ENCODE results near the gene PACRG. TPM values are rescaled to one million over a fixed set of nuclear protein-coding genes. Genes with fewer than 3 reads are reported as not detected.

The PACRG gene
- total and polyA plus RNA-seq, 8 donors, result 1.5 to 6.8 (median 4.6) TPM

GRCh38 chr6:163198396-163198795 is 470.6 kb downstream of the PACRG start:
- Histone ChIP-seq H3K27ac (no peak overlapping the region), H3K4me1 (no peaks in the 10 kb centered on the region), H3K27me3 (no peaks in the 10 kb centered on the region), H3K9me3 (no peaks in the 10 kb centered on the region), H3K4me3 (no peak overlapping the region), H3K36me3 (no peaks in the 10 kb centered on the region)
- TF ChIP-seq CTCF (IDR thresholded peaks at IDR 0.05), result no peak
- DNase-seq (no peak), ATAC-seq (no peak)
- intact Hi-C loops (cut with DNase I), result no loop called here

- DNase-seq (no peak), ATAC-seq (no peak)
- TF ChIP-seq CTCF (IDR thresholded peaks at IDR 0.05), result no peak
- Histone ChIP-seq H3K4me3 (no peak overlapping the region), H3K27ac (no peak overlapping the region), H3K36me3 (no peaks in the 10 kb centered on the region), H3K4me1 (no peaks in the 10 kb centered on the region), H3K27me3 (no peaks in the 10 kb centered on the region), H3K9me3 (no peaks in the 10 kb centered on the region)
- intact Hi-C loops (cut with DNase I), result no loop called here
Observed at GRCh38 chr6:163199371-163199770, 471.6 kb downstream of the PACRG start.

- Histone ChIP-seq H3K9me3 (no peaks in the 10 kb centered on the region), H3K4me3 (no peak overlapping the region), H3K27ac (no peak overlapping the region), H3K36me3 (no peaks in the 10 kb centered on the region), H3K27me3 (no peaks in the 10 kb centered on the region), H3K4me1 (no peaks in the 10 kb centered on the region)
- TF ChIP-seq CTCF (IDR thresholded peaks at IDR 0.05), result no peak
- intact Hi-C loops (cut with DNase I), result no loop called here
- ATAC-seq, result no peak
- no peak for DNase-seq
Observed at GRCh38 chr6:163200289-163200688, 472.5 kb downstream of the PACRG start.

GRCh38 chr6:163200694-163201093 is 472.9 kb downstream of the PACRG start:
- no peaks in the 10 kb centered on the region for H3K4me1 ChIP-seq
- ATAC-seq (no peak), DNase-seq (no peak)
- H3K4me3 ChIP-seq, result no peak overlapping the region
- no peaks in the 10 kb centered on the region for H3K9me3 ChIP-seq
- intact Hi-C loops (cut with DNase I), result no loop called here
- H3K27me3 ChIP-seq, result no peaks in the 10 kb centered on the region
- no peak overlapping the region for H3K27ac ChIP-seq
- no peaks in the 10 kb centered on the region for H3K36me3 ChIP-seq
- no peak for TF ChIP-seq CTCF (IDR thresholded peaks at IDR 0.05)

GRCh38 chr6:163201855-163202254 is 474.1 kb downstream of the PACRG start:
- no peak for TF ChIP-seq CTCF (IDR thresholded peaks at IDR 0.05)
- ATAC-seq (no peak), DNase-seq (no peak)
- H3K4me1 ChIP-seq, result no peaks in the 10 kb centered on the region
- H3K36me3 ChIP-seq, result no peaks in the 10 kb centered on the region
- intact Hi-C loops (cut with DNase I), result no loop called here
- no peak overlapping the region for H3K4me3 ChIP-seq
- H3K27me3 ChIP-seq, result no peaks in the 10 kb centered on the region
- peaks cover 0 to 3% of the 10 kb centered on the region in 2 donors for H3K9me3 ChIP-seq
- H3K27ac ChIP-seq, result no peak overlapping the region

Data from left lung (tissue), 10 donors.